GM19468 (cell line): Measurements from ENCODE around the gene COBL.

Experiments
- ATAC-seq: cut with Tn5 transposase; IDR thresholded peaks from one replicate; pipeline ENCODE4 v1.9.1; 2021; ENCODE audit warnings: mild to moderate bottlenecking, moderate library complexity, moderate number of reproducible peaks; ENCODE audit not compliant: unreplicated experiment; ENCODE audit errors: extremely low read depth

COBL gene

DNA sequence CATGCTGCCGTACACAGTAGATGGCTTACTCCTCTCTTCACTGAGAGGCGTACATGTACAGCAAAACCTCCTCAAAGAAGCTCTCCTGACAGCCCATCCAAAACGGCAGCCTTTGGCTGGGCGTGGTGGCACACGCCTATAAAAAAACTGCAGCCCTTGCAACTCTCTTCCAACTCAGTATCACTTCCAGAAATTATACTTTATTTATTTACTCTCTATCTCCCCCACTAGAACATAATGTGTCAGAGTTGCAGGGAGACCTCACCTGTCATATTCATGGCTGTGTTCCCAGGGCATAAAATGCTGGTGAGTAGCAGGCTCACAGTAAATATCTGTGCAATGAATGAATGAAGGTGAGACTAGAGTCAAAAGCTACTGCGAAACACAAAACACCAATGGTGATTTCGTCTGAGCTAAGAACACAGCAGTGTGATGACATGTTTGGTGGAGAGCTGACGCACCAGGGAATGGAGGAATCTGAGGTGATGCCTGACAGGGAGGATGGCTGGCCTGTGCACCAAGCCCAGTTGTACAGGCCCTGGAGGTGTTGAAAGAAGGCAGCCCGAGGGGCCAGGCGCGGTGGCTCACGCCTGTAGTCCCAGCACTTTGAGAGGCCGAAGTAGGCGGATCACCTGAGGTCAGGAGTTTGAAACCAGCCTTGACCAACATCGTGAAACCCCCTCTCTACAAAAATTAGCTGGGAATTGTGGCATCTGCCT is 55.3 kb downstream of the COBL start:
- no peak for ATAC-seq

DNA sequence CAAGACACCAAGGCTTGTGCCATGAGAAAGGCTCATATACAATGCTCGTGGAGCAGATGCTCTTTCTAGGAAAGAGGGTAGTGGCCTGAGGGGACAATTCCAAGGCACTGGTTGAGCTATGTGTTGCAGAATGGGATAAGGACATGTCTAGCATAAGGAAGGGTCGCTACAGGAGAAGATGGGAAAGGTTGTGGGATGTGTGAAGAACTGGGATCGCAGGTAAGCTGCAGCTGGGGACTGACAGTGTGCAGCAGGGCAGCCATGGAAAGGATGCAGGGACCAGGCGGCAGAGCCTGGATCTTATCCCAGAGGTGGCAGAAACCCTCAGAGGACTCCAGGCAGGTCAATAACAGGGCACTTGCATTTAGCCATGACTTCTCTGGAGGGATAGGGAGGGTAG is 56.1 kb downstream of the COBL start:
- ATAC-seq = no peak

DNA sequence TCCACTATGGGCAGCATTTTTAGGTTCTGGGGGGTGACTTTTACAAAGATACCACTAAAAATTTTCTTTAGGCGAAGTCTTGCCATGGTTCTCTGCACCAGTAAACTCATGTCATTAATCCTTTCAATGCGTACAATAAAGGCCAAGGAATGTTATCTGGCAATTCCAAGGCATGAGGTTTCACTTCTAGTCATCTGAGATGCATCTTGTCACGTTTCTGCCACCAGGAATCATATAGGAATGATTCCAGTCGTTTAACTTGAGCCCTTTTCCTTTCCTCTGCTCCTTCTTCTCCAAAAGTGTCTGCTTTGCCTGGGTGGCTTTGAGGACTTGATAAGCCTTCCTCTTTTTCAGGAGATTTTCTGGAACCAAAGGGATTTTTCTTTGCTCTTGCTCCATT is 56.8 kb downstream of the COBL start:
- no peak for ATAC-seq

DNA sequence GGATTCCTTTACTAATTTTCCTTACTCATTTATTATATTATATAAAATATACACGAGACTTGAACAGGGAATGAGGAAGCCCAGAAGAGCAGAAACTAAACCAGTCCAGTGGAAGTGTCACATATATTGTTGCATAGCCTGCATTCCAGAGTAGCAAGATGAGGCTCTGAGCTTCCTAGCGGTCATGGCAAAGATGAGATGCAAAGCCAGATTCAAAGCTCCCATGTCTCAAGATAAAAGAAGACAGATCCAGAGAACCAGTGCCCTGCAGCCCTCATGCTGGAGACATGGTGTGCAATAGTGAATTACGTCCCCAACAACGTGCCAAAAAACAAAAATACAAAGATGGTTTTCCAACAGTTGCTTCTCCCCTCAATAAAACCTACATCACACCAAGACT is 59.7 kb downstream of the COBL start:
- ATAC-seq = no peak

DNA sequence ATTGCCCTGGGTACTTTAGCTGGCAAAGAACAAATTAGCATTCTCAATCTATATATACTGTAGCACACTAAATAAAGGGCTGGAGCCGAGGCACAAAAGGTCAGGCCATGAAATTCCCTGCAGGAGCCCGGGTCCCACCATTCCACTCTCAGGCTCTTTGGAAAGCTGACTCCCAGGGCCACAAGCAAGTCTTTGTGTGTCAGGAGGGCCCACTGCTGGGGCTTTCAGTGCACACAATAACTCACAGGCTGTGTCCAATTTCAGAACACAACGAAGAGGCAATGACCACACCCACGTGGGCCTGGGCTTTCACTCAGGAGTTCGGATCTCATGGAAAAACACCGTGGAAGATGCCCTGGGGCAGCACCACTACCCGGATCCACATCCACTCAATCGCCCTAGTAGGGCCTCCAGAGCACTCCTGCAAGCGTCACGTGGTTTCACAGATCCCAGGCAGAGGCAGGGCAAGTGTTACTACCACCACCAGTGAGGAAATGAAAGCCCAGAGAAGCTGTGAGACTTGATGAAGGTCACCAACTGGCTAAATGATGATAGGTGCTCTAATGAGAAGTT is 60.3 kb downstream of the COBL start:
- ATAC-seq = no peak

DNA sequence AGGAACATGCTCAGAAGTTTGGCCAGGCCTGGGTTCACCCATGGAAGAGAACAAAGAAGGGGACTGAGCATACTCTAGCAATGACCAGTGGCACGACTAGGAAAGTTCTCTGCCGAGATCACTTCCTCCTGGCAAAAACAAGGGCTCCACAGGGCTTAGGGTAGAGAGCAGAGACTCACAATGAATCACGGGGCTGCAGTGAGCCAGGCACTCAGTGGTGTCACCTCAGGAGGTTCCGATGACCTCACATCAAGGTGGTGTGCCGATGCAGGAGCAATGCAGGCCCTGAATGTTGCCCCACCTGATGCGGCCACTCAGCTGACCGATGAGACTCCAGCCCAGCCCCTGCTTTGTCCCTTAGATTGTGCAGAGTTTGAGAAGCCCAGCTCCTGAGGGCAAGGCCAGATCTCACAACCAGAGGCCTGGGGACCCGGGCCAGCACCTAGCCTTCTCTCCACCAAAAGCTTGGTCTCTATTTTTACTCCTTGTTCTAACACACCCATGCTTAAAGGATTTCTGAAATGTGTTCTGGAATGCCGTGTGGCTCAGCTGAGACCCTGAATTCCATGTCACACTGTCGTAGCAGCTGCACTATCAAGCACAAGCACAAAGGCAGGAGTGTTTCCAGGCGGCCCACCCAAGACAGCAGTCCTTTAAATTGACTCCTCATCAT is 60.9 kb downstream of the COBL start:
- no peak for ATAC-seq

DNA sequence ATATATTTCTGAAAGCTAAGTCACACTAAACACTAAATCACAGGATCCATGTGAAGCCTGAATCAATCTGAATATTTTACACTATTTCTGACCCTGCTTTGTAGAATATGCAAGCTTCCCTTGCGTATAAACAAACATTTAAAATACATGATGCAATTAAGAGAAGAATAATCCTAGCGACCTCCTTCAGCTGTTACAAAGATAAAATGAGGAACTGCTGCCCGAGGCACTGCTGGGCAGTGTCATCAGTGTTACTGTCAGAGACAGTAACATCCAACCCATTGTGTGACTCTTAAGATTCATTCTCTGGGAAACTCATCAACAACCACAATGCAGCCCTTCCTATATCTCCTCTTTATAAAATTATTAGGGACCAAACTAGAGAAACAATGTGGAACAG is 61.6 kb downstream of the COBL start:
- ATAC-seq = no peak

DNA sequence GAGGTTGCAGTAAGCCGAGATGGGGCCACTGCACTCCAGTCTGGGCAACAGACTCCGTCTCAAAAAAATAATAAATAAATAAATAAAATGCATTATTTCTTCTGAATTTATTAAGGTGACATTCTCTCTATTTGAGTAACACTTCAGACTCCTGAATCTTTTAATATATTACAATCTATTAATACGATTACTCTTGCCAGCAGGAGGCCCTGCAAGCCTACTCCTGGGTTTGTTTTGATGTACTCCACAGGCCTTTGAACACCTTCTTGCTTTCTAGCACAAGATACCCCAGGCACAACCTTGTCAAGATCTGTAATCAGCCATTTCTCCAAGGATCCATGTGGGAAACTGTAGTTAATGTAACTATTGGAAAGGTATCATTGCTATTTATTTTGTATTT is 63.5 kb downstream of the COBL start:
- no peak for ATAC-seq

DNA sequence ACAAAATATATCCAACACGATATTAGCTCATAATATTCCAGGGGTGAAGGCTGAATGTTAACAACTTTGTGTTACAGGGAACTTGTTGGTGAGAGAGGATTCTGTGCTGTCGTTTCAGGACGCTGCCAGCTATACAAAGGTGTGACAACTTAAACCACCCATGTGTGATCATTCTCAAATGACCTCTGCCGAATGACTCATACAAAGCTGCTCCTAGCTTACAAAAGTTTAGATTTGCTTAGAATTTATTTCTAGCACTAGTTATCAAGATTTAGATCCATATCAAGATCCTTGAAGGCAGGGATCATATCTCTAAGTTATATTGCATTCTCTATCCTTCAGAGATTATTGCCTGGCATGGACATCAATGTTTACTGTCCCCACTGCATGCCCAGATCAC is 65.3 kb downstream of the COBL start:
- no peak for ATAC-seq

DNA sequence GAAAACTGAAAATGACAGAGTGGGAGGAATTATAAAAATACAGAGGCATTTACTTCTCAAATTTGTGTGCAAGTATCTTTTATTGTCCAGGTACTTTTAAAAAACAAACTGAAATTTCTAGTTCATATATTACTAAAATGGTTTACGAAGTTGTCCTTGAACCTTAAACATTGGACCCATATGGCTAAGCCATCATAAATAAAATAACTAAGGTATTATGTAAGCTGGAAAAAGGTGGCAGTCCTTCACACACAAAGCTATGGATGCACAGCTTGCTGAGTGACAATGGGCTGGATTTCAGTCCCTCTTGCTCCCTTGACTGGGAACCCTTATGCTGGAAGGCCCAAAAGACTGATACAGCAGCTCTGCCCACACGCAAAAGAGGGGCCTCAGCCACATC is 66.1 kb downstream of the COBL start:
- no peak for ATAC-seq

DNA sequence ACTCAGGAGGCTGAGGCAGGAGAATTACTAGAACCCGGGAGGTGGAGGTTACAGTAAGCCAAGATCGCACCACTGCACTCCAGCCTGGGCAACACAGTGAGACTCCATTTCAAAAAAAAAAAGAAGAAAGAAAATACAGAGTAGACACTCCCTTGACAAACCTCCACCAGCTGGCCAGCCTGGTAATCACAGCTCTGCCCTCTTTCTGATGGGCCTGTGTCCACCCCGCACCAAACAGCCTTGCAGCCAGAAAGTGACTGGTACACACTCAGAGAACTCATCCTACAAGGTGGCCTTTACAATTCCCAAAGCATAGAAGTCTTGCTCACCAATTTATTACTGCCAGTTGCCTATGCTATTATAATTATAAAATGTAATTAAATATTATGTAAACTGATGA is 66.6 kb downstream of the COBL start:
- ATAC-seq = no peak

DNA sequence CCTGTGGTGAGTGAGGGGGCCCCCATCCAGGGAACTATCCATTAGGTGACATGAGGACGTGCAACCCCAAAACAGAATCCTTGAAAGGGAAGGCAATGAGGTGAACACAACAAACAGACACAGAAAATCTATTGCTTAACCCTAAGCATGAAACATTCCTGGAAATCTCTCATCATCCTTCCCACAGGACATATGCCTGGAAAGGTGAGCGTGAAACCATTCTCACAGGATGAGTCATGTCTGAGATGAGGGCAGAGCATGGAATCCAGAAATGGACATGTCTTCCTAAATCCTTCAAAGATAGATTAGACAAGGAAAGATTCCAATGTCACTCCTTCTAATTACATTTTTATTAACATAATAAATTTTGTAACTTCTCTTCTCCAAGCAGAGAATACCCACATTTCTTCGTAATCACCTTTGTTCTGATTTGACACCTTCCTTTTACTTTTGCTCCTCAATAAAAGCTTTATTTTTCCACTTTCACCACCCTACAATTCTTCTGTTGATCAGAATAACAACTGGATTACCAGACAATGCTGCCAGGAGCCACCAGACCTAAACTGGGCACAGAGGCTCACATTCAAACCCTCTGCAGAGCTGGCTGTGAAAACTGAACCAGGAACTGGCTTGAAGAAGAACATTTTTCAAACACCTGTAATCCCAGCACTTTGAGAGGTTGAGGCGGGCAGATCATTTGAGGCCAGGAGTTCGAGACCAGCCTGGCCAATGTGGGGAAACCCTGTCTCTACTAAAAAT is 67.2 kb downstream of the COBL start:
- ATAC-seq = no peak

DNA sequence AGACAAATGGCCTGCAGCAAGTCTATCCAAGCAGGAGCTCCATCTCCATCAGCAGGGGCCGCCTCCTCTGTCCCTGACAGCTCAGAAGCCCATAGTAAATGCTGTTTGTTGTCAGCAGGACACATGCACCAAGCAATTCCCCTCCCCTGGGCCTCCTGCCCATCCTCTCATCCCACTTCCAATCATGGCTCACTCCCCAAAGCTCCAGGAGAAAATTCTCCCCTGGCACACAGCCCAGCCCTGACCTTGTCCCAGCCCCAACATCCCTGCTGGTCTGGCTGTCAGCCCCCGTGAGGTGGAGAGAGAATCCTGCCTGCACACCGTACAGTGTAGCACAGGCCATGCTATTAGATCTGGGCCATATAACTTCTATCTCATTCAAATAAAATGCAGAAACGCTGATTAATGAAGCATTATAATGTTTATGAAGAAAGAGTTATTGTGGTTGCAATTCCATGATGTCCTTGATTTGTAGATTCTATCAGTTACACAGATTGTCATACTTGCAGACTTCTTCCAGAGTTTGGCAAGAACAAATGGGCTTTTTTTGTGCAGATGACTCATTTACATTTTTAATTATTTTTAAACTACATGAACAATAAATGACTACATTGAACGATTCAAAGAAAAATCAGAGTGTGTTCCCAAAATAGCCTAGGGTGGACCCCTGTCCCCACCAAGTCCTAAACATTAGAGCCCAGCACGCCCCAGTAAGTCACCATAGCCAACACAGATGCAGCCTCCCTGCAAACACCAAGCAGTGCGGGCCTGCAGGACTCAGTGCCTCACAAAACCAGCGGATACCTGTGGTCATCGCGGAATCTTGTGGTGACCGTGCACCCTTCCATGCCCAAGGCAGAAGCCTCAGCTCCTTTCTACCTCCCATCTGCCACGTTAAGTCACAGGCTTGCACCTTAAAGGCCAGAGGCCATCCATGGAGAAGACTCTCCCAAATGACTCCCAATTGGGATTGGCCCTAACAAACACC is 70.1 kb downstream of the COBL start:
- ATAC-seq = no peak

DNA sequence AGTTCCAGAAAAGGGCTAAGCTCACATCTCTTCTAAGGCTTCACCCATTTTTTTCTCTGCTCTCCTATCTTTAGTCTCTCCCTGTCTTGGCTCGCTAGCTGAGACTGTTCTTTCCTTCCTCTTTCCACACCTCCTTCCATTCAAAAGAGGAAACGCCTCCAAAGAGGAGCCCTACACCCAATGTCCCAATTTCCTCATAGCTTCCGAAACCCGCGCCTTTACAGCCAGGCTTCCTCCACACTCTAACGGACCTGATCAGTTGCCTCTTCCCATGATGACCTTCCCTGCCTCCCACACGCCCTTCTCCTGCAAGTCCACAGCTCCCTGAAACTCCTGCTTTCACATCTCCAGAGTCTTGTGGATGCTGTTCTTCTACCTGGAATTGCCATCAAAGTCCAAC is 71.7 kb downstream of the COBL start:
- ATAC-seq = no peak

DNA sequence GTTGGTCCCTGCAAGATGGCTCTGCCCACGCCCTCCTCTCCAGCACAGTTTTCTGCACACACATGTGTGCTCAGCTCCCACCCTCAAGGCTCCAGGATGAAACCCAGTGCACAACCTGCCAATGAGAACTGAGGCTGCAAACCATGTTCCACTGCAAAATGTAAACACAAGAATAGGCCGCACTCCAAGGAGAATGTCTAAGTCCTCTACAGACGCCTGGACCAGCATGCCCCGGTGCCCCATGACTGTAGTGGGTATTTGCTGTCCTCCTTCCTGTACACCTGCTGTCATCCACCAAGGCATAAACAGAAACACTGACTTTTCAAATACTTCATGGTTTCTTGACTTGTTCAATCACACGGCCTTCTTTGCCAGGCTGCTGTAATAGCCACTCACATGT is 72.6 kb downstream of the COBL start:
- ATAC-seq = no peak

DNA sequence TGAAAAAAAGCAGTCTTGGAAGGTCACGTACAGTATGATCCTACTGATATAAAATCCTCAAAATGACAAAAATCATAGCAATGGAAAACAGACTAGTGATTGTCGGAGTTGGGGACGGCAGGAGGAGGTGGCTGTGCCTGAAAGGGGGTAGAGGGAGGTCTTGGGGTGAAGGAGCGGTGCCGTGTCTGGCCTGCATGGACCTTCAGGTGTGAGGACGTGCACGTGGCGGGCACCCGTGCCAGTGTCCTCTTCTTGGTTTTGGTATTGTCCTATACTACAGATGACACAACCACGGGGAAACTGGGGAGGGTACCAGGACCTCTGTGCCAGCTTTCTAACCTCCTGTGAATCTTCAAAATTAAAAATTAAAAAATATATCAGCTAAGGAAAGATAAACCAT is 73.0 kb downstream of the COBL start:
- ATAC-seq = no peak

DNA sequence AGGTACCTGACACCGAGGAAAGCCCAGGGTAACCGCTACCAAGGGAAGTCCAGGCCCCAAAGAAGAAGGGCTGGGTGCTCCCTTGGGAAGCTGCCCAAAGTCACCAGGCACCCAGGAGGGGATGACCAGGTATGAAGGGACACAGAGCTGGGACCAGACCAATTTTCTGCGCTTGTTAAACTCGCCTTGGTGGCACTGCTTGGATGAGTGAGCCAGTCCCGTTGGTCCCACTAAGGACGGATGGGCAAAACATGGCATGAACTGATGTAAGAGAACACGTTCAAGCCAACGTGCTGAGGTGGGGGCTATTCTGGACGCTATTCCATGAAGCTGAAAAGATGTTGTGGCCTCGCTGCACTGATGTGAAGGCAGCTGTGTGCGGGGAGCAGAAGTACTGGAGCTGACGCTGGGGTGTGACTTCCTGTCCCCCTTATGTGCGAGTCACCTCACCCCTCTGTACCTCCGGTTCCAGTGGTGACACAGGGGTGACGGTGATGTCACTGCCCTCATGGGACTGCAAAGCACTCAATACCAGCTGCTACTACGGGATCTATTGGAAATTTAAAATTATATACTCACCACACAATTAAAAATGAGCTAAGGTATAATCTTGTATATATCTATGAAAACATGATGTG is 73.6 kb downstream of the COBL start:
- no peak for ATAC-seq

DNA sequence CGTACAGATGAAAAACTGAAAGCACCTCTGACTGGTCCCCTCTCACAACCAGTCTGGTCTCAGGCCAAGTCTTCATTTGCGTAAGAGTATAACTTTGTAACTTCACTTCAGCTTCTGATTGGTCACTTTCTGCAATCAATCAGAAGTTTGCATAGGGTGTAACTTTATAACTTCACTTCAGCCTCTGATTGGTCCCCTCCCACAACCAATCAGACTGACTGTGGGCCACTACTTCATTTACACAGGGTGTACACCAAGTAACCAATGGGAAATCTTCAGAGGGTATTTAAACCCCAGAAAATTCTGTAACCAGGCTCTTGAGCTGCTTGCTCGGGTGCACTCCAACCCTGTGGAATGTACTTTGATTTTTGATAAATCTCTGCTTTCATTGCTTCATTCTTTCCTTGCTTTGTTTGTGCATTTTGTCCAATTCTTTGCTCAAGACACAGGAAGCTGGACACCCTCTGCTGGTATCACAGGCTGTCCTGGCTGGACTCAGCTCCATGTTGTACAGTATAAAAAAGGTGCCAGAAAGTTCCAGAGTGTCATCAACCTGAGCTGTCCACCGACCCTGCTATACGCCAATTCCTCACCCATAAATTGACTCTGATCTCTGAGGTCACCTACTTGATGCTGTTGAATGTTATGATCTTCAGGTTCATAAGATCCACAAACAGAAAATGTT is 74.5 kb downstream of the COBL start:
- ATAC-seq = no peak

DNA sequence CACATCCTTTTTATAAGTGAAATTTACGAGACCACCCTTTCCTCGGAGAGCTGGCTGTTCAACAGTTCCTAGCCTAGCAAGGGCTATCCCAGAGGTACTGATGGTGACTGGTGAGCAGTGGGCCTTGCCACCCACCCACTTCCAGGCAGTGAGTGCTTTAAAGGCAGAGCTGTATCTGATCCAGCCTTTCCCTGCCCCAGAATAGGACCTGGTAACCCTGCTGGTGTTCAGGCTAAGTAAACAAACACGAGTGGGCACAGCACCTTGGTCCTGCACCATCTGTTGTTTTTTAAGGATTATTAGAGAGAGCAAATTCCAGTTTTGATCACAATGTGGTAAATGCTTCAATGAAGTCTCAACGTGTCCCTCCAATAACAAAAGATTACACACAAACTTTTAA is 75.7 kb downstream of the COBL start:
- ATAC-seq = no peak
